DND-41 (cell line): ENCODE results near the gene IL4.

Source experiments
- EZH2 ChIP-seq: IDR thresholded peaks from 3 replicates; pipeline ENCODE4 v1.6.1; 2012; ENCODE audit warnings: borderline replicate concordance, low read depth, mild to moderate bottlenecking, moderate library complexity, low read length, inconsistent platforms; ENCODE audit not compliant: severe bottlenecking
- TF ChIP-seq, protein P1 (sequence below): IDR thresholded peaks from 2 replicates; pipeline ENCODE4 v1.5.1; 2012; ENCODE audit warnings: borderline replicate concordance, low read length, moderate library complexity, mild to moderate bottlenecking; ENCODE audit not compliant: poor library complexity, severe bottlenecking; ENCODE audit errors: extremely low read depth

DNA sequence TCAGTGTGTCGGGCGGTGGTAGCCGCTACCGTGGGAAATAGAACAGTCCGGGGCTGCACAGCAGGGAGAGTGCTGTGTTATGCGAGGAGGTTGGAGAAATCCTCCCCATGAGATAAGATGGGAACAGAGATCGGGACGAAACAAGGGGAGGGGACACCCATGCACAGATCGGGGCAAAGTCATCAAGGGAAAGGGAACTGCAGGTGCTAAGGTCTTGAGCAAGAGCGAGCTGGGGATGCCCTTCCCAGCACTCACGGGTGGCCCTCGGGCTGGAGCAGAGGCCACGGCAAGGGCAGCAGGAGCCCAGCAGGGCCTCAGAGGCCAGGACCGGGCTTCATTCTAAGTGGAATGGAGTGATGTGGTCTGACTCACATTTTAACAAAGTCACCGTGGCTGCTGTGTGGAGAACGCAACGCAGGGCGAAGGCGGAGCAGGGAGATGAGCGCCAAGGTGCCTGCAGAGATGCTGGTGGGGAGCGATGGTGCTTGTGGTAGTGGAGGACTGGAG, 8.2 kb upstream of the IL4 start:
- TF ChIP-seq, protein P1, sequence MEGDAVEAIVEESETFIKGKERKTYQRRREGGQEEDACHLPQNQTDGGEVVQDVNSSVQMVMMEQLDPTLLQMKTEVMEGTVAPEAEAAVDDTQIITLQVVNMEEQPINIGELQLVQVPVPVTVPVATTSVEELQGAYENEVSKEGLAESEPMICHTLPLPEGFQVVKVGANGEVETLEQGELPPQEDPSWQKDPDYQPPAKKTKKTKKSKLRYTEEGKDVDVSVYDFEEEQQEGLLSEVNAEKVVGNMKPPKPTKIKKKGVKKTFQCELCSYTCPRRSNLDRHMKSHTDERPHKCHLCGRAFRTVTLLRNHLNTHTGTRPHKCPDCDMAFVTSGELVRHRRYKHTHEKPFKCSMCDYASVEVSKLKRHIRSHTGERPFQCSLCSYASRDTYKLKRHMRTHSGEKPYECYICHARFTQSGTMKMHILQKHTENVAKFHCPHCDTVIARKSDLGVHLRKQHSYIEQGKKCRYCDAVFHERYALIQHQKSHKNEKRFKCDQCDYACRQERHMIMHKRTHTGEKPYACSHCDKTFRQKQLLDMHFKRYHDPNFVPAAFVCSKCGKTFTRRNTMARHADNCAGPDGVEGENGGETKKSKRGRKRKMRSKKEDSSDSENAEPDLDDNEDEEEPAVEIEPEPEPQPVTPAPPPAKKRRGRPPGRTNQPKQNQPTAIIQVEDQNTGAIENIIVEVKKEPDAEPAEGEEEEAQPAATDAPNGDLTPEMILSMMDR = no peak
- no peak for TF ChIP-seq EZH2
